ENCODE data around the gene STK32B. TPM values are rescaled to one million over a fixed set of nuclear protein-coding genes. Genes with fewer than 3 reads are reported as not detected.

Gene STK32B
- total and polyA plus RNA-seq, 11 donors: 0.08 to 2.0 (median 0.25) TPM

DNA sequence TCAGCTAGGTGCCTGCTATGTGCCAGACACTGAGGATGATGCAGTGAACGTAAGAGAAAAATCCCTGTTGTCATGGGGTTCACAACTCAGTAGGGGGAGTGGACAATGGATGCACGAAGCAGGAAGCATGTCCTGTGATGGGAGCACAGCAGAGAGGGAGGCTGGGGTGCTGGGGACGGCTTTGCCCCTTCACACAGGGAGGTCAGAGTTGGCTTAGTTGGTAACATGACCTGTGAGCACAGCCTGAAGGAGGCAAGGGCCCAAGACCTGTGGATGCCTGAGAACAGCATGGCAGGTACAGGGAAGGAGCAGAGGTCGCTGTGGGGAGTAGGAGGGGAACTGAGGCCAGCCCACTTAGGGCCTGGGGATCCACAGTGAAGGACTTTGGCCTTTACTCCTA lies 109.4 kb downstream of the STK32B start:
- TF ChIP-seq CTCF (IDR thresholded peaks at IDR 0.05): no peak
- H3K4me3 ChIP-seq: no peak overlapping the region
- intact Hi-C loops (cut with DNase I): no loop called here
- no peak for ATAC-seq
- WGBS, 4 donors: 52 to 60% (median 57%) methylated on average over 4 of the region's 4 CpGs
- peaks cover 0 to 7% (median 0%) of the 10 kb centered on the region in 12 donors for H3K9me3 ChIP-seq
- no peak overlapping the region for H3K27ac ChIP-seq
- H3K4me1 ChIP-seq: no peaks in the 10 kb centered on the region
- H3K36me3 ChIP-seq: no peaks in the 10 kb centered on the region
- peaks cover 0 to 8% (median 0%) of the 10 kb centered on the region in 9 donors for H3K27me3 ChIP-seq
- DNase-seq: no peak

GRCh38 chr4:5162909-5163508 lies 111.7 kb downstream of the STK32B start:
- no peaks in the 10 kb centered on the region for H3K36me3 ChIP-seq
- H3K27ac ChIP-seq: no peak overlapping the region
- H3K4me1 ChIP-seq: no peaks in the 10 kb centered on the region
- WGBS, 4 donors: 60 to 82% (median 63%) methylated on average over 6 of the region's 6 CpGs
- ATAC-seq: no peak
- no peak overlapping the region for H3K4me3 ChIP-seq
- no peak for DNase-seq
- peaks cover 0 to 8% (median 0%) of the 10 kb centered on the region in 9 donors for H3K27me3 ChIP-seq
- intact Hi-C loops (cut with DNase I): no loop called here
- TF ChIP-seq CTCF (IDR thresholded peaks at IDR 0.05): no peak
- no peak for TF ChIP-seq POLR2A (IDR thresholded peaks at IDR 0.05)
- H3K9me3 ChIP-seq: peaks cover 0 to 7% (median 0%) of the 10 kb centered on the region in 12 donors

- no peaks in the 10 kb centered on the region for H3K4me1 ChIP-seq
- H3K9me3 ChIP-seq: peaks cover 0 to 7% (median 0%) of the 10 kb centered on the region in 12 donors
- DNase-seq: no peak
- intact Hi-C loops (cut with DNase I): no loop called here
- H3K36me3 ChIP-seq: no peaks in the 10 kb centered on the region
- WGBS, 4 donors: 85 to 89% (median 88%) methylated on average over 10 of the region's 10 CpGs
- no peak overlapping the region for H3K27ac ChIP-seq
- peaks cover 0 to 8% (median 0%) of the 10 kb centered on the region in 9 donors for H3K27me3 ChIP-seq
- no peak for ATAC-seq
- H3K4me3 ChIP-seq: no peak overlapping the region
- TF ChIP-seq CTCF (IDR thresholded peaks at IDR 0.05): no peak
- TF ChIP-seq POLR2A (IDR thresholded peaks at IDR 0.05): no peak
These were observed 113.1 kb downstream of the STK32B start for GRCh38 chr4:5164221-5164912.

GRCh38 chr4:5165420-5166369 lies 114.4 kb downstream of the STK32B start:
- intact Hi-C loops (cut with DNase I): no loop called here
- no peak overlapping the region for H3K4me3 ChIP-seq
- no peak for ATAC-seq
- H3K36me3 ChIP-seq: no peaks in the 10 kb centered on the region
- H3K27me3 ChIP-seq: peaks cover 0 to 8% (median 0%) of the 10 kb centered on the region in 9 donors
- no peak for DNase-seq
- no peak overlapping the region for H3K27ac ChIP-seq
- WGBS, 4 donors: 37 to 50% (median 46%) methylated on average over 27 to 29 of the region's 29 CpGs
- TF ChIP-seq CTCF (IDR thresholded peaks at IDR 0.05) (no peak), POLR2A (IDR thresholded peaks at IDR 0.05) (no peak)
- H3K9me3 ChIP-seq: peaks cover 0 to 12% (median 0%) of the 10 kb centered on the region in 12 donors
- H3K4me1 ChIP-seq: no peaks in the 10 kb centered on the region

Data from heart left ventricle (tissue), 16 donors.